Right atrium auricular region (tissue), 2 donors: ENCODE results near the gene CCDC15. TPM values are rescaled to one million over a fixed set of nuclear protein-coding genes. Genes with fewer than 3 reads are reported as not detected.

Source experiments
- DNase-seq: peaks from one replicate; pipeline ENCODE4 v3.0.0-alpha.2; 2019; ENCODE audit warnings: low spot score
- H3K27ac ChIP-seq, 2 donors: fragments of 200-600 bp; sonication (generic); 1 replicate in 1 of 2; 2 replicates in 1 of 2; pipeline ENCODE4 v1.5.1; 2016 to 2019
- H3K27me3 ChIP-seq, 2 donors: fragments of 200-600 bp; sonication (generic); one replicate each; pipeline versions ENCODE4 v1.5.1 to v1.6.0; 2017 to 2019
- H3K36me3 ChIP-seq: fragments of 200-600 bp; sonication (generic); one replicate; pipeline ENCODE4 v1.5.1; 2016
- H3K4me1 ChIP-seq, 2 donors: fragments of 200-600 bp; sonication (generic); one replicate each; pipeline versions ENCODE4 v1.5.1 to v1.6.0; 2017 to 2019
- H3K4me3 ChIP-seq, 2 donors: fragments of 200-600 bp; sonication (generic); 1 replicate in 1 of 2; 2 replicates in 1 of 2; pipeline ENCODE4 v1.5.1; 2017 to 2019; ENCODE audit warnings: mild to moderate bottlenecking in 1 of 2, moderate library complexity in 1 of 2
- H3K9me3 ChIP-seq, 2 donors: fragments of 200-600 bp; sonication (generic); one replicate each; pipeline ENCODE4 v1.5.1; 2019
- CTCF ChIP-seq, 2 donors: fragments of 200-600 bp; sonication (generic); IDR thresholded peaks; one replicate each; pipeline ENCODE4 v1.5.1; 2019; ENCODE audit warnings: antibody characterized with exemption in 2 of 2
- total RNA-seq, 2 donors: library from RNA; depleted of rRNA; stranded (reverse); fragments of >200 nt; gene quantifications; one replicate each; pipeline ENCODE4 v1.1.0, GENCODE V29; 2016

The CCDC15 gene
- total RNA-seq, 2 donors from 2014 or later, result 0.24 TPM; not detected in 1

GRCh38 chr11:124923296-124923695 lies 30.7 kb upstream of the CCDC15 start:
- TF ChIP-seq CTCF (IDR thresholded peaks at IDR 0.05), result no peak
- Histone ChIP-seq H3K9me3 (no peaks in the 10 kb centered on the region), H3K27me3 (no peaks in the 10 kb centered on the region), H3K4me1 (peaks cover 0 to 9% of the 10 kb centered on the region in 2 donors), H3K27ac (no peak overlapping the region), H3K36me3 (no peaks in the 10 kb centered on the region), H3K4me3 (no peak overlapping the region)
- no peak for DNase-seq

- Histone ChIP-seq H3K9me3 (no peaks in the 10 kb centered on the region), H3K4me1 (no peaks in the 10 kb centered on the region), H3K27me3 (no peaks in the 10 kb centered on the region), H3K27ac (no peak overlapping the region), H3K4me3 (no peak overlapping the region), H3K36me3 (no peaks in the 10 kb centered on the region)
- DNase-seq, result no peak
- no peak for TF ChIP-seq CTCF (IDR thresholded peaks at IDR 0.05)
Observed at GRCh38 chr11:124928942-124929665, 24.9 kb upstream of the CCDC15 start.

- H3K27me3 ChIP-seq, result no peaks in the 10 kb centered on the region
- no peak for TF ChIP-seq CTCF (IDR thresholded peaks at IDR 0.05)
- no peak overlapping the region for H3K27ac ChIP-seq
- H3K4me3 ChIP-seq, result no peak overlapping the region
- DNase-seq, result no peak
- H3K4me1 ChIP-seq, result no peaks in the 10 kb centered on the region
- H3K9me3 ChIP-seq, result no peaks in the 10 kb centered on the region
- H3K36me3 ChIP-seq, result no peaks in the 10 kb centered on the region
Observed at GRCh38 chr11:124930799-124931198, 23.2 kb upstream of the CCDC15 start.

DNA sequence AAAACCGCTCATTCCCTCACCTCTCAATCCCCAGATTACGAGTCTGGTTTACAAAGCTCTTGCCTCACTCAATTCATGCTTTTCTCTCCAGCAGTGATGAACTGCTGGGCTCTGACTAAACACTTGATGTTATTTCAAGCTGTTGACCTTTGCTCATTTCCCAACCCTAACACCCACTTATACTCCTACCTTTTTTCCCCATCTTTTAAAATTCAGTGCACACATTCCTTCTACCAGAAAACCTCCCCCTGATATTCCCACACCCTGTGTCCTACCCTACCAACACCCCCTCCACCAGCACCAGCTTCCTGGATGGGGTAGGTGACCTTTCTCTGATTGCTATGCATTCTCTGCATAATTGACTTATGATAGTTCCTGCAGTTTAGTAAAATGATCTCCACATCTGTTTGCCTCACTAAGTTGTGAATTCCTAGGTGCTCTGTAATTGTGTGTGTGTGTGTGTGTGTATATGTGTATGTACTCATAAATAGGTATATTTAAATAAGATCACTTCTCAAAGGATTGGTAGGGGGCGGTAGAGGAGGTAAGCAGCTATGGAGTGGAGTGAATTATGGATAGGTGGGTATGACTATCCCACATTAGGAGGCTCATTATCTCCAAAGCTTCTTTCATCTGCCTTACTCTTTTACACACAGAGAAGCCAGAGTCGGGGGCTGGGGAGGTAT lies 19.0 kb upstream of the CCDC15 start:
- Histone ChIP-seq H3K27ac (no peak overlapping the region), H3K9me3 (no peaks in the 10 kb centered on the region), H3K4me1 (no peaks in the 10 kb centered on the region), H3K27me3 (no peaks in the 10 kb centered on the region), H3K4me3 (no peak overlapping the region), H3K36me3 (no peaks in the 10 kb centered on the region)
- no peak for TF ChIP-seq CTCF (IDR thresholded peaks at IDR 0.05)
- no peak for DNase-seq

DNA sequence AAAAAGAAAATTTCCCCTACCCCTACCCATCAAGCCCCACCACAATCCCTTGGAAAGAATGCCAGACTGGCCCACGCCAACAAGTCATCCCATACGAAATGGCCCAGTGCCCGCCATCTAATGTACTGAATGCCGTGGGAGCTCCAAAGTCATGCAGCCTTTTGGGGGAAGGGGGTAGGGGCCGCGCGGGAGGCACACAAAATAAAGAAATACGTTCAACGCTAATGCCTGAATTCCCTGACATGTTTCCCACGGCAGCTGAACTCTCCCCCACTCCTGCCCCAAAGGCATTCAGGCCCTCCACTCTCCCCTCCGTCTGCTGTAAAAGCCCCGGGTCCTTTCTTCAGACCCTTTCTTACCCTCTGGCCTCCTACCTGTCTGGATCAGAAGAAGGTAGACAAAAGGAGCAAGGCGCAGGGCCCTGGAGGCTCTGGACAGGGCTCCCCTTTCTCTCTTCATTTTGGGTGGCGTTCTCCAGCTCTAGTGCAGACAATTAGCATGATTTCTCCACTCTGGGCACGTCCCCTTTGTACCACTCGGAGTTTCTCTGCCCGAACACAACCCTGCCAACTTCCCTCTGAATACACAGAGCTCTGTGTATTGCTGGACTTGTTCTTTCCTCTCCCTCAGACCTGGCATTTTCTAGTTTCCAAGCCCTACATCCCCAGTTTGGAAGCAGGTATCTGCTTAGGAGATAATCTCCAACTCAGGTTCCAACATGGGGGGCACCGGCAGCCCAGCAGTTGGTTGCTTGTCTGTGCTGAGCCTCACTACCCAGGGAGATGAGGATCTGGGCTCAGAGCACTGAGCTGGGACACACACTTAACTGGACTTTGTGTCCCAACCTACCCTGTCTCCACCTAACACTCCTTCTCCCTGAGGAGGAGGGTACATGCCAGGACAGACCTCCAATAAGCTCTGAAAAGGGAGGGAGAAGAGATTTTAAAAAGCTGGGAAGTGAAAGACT lies 18.2 kb upstream of the CCDC15 start, which contains the start of gene HEPACAM:
TSS of gene HEPACAM (minus strand) at position 500 of the 967 bp plus-strand sequence. CDS start at position 459, 41 bp downstream.
- Histone ChIP-seq H3K9me3 (no peaks in the 10 kb centered on the region), H3K4me3 (no peak within 1 kb of the TSS), H3K27me3 (no peaks in the 10 kb centered on the region), H3K4me1 (no peaks in the 10 kb centered on the region), H3K27ac (no peak within 1 kb of the TSS), H3K36me3 (no peaks in the 10 kb centered on the region)
- no peak for TF ChIP-seq CTCF (IDR thresholded peaks at IDR 0.05)
- DNase-seq, result no peak
